ENCODE measurements around the gene PHLDB1.

DNA sequence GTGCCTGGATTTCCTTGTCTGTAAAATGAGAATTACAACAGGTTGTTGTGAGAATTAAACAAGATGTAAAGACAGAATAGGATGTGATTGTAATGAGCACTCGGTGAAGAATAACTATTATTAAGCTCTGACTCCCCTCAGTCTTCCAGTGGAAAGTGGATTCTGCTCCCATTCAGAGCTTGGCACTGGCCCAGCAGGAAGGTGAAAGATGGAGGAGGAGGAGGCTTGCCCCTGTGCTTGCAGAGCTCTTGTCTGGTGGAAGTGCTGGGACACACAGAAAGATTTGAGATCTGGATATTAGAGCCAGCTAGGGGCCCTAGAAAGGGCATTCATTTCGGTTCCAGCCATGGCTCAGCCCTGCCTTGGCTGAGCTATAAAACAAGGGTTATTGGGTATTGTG is 28.2 kb downstream of the PHLDB1 start:
- no peak for TF ChIP-seq EZH2 (IDR thresholded peaks at IDR 0.05; ENCODE audit: insufficient read depth, low read length)
- TF ChIP-seq, protein P1, sequence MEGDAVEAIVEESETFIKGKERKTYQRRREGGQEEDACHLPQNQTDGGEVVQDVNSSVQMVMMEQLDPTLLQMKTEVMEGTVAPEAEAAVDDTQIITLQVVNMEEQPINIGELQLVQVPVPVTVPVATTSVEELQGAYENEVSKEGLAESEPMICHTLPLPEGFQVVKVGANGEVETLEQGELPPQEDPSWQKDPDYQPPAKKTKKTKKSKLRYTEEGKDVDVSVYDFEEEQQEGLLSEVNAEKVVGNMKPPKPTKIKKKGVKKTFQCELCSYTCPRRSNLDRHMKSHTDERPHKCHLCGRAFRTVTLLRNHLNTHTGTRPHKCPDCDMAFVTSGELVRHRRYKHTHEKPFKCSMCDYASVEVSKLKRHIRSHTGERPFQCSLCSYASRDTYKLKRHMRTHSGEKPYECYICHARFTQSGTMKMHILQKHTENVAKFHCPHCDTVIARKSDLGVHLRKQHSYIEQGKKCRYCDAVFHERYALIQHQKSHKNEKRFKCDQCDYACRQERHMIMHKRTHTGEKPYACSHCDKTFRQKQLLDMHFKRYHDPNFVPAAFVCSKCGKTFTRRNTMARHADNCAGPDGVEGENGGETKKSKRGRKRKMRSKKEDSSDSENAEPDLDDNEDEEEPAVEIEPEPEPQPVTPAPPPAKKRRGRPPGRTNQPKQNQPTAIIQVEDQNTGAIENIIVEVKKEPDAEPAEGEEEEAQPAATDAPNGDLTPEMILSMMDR (IDR thresholded peaks at IDR 0.05; ENCODE audit: insufficient read depth, low read depth, low read length): no peak

Measured in astrocyte (in vitro differentiated cells and primary cell).